A549 (cell line): ENCODE results near the gene NLRX1. TPM values are rescaled to one million over a fixed set of nuclear protein-coding genes. Genes with fewer than 3 reads are reported as not detected.

Experiments used
- ATAC-seq, 2 experiments: fragments of 200-7000 bp in 1 of 2; fragments of >200 bp in 1 of 2; cut with Nextera tagmentation in 1 of 2; cut with Tn5 transposase in 1 of 2; 3 replicates each; pipeline versions ENCODE4 v1.8.0 to v1.9.1; 2018 to 2020; ENCODE audit warnings: mild to moderate bottlenecking in 1 of 2, moderate library complexity in 1 of 2
- CTCF ChIA-PET: fragments of 300-600 bp; sonication (Branson Sonifier 250); formaldehyde crosslinking; extraction: SDS; loops from one replicate; lab custom pipeline; 2021; ENCODE audit warnings: antibody characterized with exemption, inconsistent platforms; lab: Yijun Ruan, JAX
- POLR2A ChIA-PET: fragments of 350-600 bp; formaldehyde crosslinking; extraction: SDS; loops from one replicate; lab custom pipeline; 2021; ENCODE audit warnings: antibody characterized with exemption, inconsistent platforms; lab: Yijun Ruan, JAX
- DNase-seq, 2 experiments: peaks; one replicate each; pipeline versions ENCODE4 v3.0.0 to v3.0.0-alpha.2; 2011 to 2016; ENCODE audit warnings: low read depth in 1 of 2, low spot score in 1 of 2
- FAIRE-seq: peaks from 2 replicates; lab custom pipeline; 2011; peaks lifted over from hg19 to GRCh38; lab: Jason Lieb, UNC
- H3K27ac ChIP-seq, 2 experiments: fragments of >200 bp; sonication (Bioruptor Twin); formaldehyde crosslinking; 3 replicates each; pipeline ENCODE4 v1.5.1; 2016 to 2017
- H3K4me1 ChIP-seq: fragments of >200 bp; sonication (Bioruptor Twin); formaldehyde crosslinking; 3 replicates; pipeline ENCODE4 v1.6.1; 2016
- H3K4me2 ChIP-seq: fragments of >200 bp; sonication (Bioruptor Twin); formaldehyde crosslinking; 3 replicates; pipeline ENCODE4 v1.6.1; 2016
- H3K4me3 ChIP-seq: fragments of >200 bp; sonication (Bioruptor Twin); formaldehyde crosslinking; 3 replicates; pipeline ENCODE4 v1.5.1; 2016
- H3K9me3 ChIP-seq: fragments of >200 bp; sonication (Bioruptor Twin); formaldehyde crosslinking; 3 replicates; pipeline ENCODE4 v1.6.1; 2016
- BCL3 ChIP-seq: fragments of >200 bp; sonication (Bioruptor Twin); formaldehyde crosslinking; IDR thresholded peaks from 3 replicates; pipeline ENCODE4 v1.6.1; 2016
- CBX2 ChIP-seq: fragments of 200-600 bp; sonication (generic); IDR thresholded peaks from 2 replicates; pipeline ENCODE4 v1.6.1; 2016; ENCODE audit warnings: low read depth, mild to moderate bottlenecking, borderline replicate concordance
- CHD2 ChIP-seq: fragments of 150-350 bp; IDR thresholded peaks from 2 replicates; pipeline ENCODE4 v1.6.1; 2014; ENCODE audit warnings: low read length; ENCODE audit not compliant: partially characterized antibody
- EP300 ChIP-seq, 2 experiments: fragments of >200 bp; sonication (Bioruptor Twin); formaldehyde crosslinking; IDR thresholded peaks; 2 replicates in 1 of 2; 3 replicates in 1 of 2; pipeline ENCODE4 v1.6.1; 2016 to 2017
- ESRRA ChIP-seq: fragments of 150-350 bp; IDR thresholded peaks from 2 replicates; pipeline ENCODE4 v1.6.1; 2014; ENCODE audit warnings: mild to moderate bottlenecking, low read length, borderline replicate concordance
- FOSB ChIP-seq: fragments of 250-450 bp; sonication (Bioruptor Pico); IDR thresholded peaks from 2 replicates; pipeline ENCODE4 v1.5.0; 2020; ENCODE audit warnings: mild to moderate bottlenecking, moderate library complexity
- HDAC2 ChIP-seq: fragments of 200-600 bp; sonication (generic); IDR thresholded peaks from 2 replicates; pipeline ENCODE4 v1.6.1; 2016
- HEYL ChIP-seq: fragments of 250-450 bp; sonication (Bioruptor Pico); IDR thresholded peaks from 2 replicates; pipeline ENCODE4 v1.8.0; 2021; ENCODE audit warnings: mild to moderate bottlenecking, moderate library complexity
- HMGXB4 ChIP-seq: fragments of 250-450 bp; sonication (Bioruptor Pico); IDR thresholded peaks from 2 replicates; pipeline ENCODE4 v1.5.0; 2021; ENCODE audit warnings: mild to moderate bottlenecking, moderate library complexity, borderline replicate concordance
- HOXA7 ChIP-seq: fragments of 250-450 bp; sonication (Bioruptor Pico); IDR thresholded peaks from 2 replicates; pipeline ENCODE4 v1.5.0; 2020; ENCODE audit warnings: mild to moderate bottlenecking, moderate library complexity
- HOXB5 ChIP-seq: fragments of 250-450 bp; sonication (Bioruptor Pico); IDR thresholded peaks from 2 replicates; pipeline ENCODE4 v1.5.0; 2020; ENCODE audit warnings: mild to moderate bottlenecking, moderate library complexity
- JUN ChIP-seq, 2 experiments: fragments of >200 bp; sonication (Bioruptor Twin); formaldehyde crosslinking; IDR thresholded peaks; 2 replicates in 1 of 2; 3 replicates in 1 of 2; pipeline ENCODE4 v1.6.1; 2016 to 2017
- MAFK ChIP-seq: fragments of 450-650 bp; IDR thresholded peaks from 2 replicates; pipeline ENCODE4 v1.6.1; 2014; ENCODE audit not compliant: partially characterized antibody
- NFE2L2 ChIP-seq: fragments of 150-350 bp; conservative IDR thresholded peaks from 2 replicates; pipeline ENCODE4 v1.6.1; 2014; ENCODE audit warnings: low read length
- NPAS2 ChIP-seq: fragments of 250-450 bp; sonication (Bioruptor Pico); IDR thresholded peaks from 2 replicates; pipeline ENCODE4 v1.8.0; 2022; ENCODE audit warnings: mild to moderate bottlenecking, moderate library complexity, borderline replicate concordance
- NR3C1 ChIP-seq: fragments of >200 bp; sonication (Bioruptor Twin); formaldehyde crosslinking; IDR thresholded peaks from 3 replicates; pipeline ENCODE4 v1.6.1; 2017
- RAD21 ChIP-seq, 2 experiments: fragments of >200 bp in 1 of 2; sonication (Bioruptor Twin) in 1 of 2; formaldehyde crosslinking in 1 of 2; IDR thresholded peaks in 1 of 2; conservative IDR thresholded peaks in 1 of 2; 2 replicates in 1 of 2; 3 replicates in 1 of 2; pipeline ENCODE4 v1.6.1; 2012 to 2018; ENCODE audit warnings: inconsistent platforms in 1 of 2
- RARB ChIP-seq: fragments of 250-450 bp; sonication (Bioruptor Pico); IDR thresholded peaks from 2 replicates; pipeline ENCODE4 v1.8.0; 2021; ENCODE audit warnings: mild to moderate bottlenecking, moderate library complexity
- RCOR1 ChIP-seq: fragments of 150-350 bp; IDR thresholded peaks from 2 replicates; pipeline ENCODE4 v1.6.1; 2014; ENCODE audit warnings: antibody characterized with exemption, low read length, low read depth
- SMC3 ChIP-seq: fragments of >200 bp; sonication (Bioruptor Twin); formaldehyde crosslinking; IDR thresholded peaks from 3 replicates; pipeline ENCODE4 v1.6.1; 2018; ENCODE audit warnings: inconsistent platforms
- WGBS: methylation state at CpG from one replicate; pipeline ENCODE4 v1.1.6; 2017; ENCODE audit errors: missing lambda C conversion rate; 5-methylcytosine and 5-hydroxymethylcytosine counted together
- polyA plus RNA-seq, 4 experiments: library from polyadenylated mRNA; depleted of rRNA in 3 of 4; stranded (reverse); fragments of >200 nt; fragmentation: RNase III in 1 of 4; extraction: RNeasy Plus Mini Kit Qiagen cat#74134 plus additional on column Dnase treatment in 1 of 4; gene quantifications; 2 replicates in 3 of 4; 3 replicates in 1 of 4; pipeline ENCODE4 v1.2.3, GENCODE V29; 2011 to 2017
- TF ChIP-seq, protein P1 (sequence below): fragments of >200 bp; sonication (Bioruptor Twin); formaldehyde crosslinking; IDR thresholded peaks from 3 replicates; pipeline ENCODE4 v1.5.1; 2016
- TF ChIP-seq, protein P2 (sequence below): IDR thresholded peaks from 2 replicates; pipeline ENCODE4 v1.6.1; 2012

The NLRX1 gene
- polyA plus RNA-seq, 2 of the 4 experiments (the other 2 are of a cell fraction), result 8.4 to 8.5 TPM

GRCh38 chr11:119149018-119149785 lies 19.3 kb upstream of the NLRX1 start, which contains the start of gene ABCG4 (continued):
- TF ChIP-seq BCL3 (no peak), CBX2 (no peak), RAD21 (conservative IDR thresholded peaks at IDR 0.05 in 1 of 2, IDR thresholded peaks at IDR 0.05 in 1 of 2) (no peak)

DNA sequence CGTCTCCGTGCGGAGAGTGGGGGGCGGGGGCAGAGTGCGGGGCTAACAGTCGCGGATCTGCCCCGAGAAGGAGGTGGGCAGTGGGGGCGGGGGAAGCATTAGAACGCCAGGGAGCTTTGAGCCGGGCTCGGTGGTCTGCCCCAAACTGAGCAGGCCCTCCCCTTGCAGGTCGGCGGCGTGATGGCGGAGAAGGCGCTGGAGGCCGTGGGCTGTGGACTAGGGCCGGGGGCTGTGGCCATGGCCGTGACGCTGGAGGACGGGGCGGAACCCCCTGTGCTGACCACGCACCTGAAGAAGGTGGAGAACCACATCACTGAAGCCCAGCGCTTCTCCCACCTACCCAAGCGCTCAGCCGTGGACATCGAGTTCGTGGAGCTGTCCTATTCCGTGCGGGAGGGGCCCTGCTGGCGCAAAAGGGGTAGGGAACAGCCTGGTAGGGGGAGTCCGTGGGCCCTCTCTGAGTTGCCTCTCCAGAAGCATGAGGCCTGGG lies 18.7 kb upstream of the NLRX1 start:
- ATAC-seq (no peak), FAIRE-seq (no peak), DNase-seq (no peak)
- Histone ChIP-seq H3K9me3 (no peaks in the 10 kb centered on the region), H3K4me2 (peak overlapping the region; percentile 90), H3K4me3 (peak overlapping the region; percentile 51), H3K27ac (peak overlapping the region in 1 of 2 experiments; percentile 85; a peak in 3 of 6 replicates), H3K4me1 (0 out of 3 replicates have a peak, but pooled peaks cover 4% of the 10 kb centered on the region)
- ChIA-PET CTCF (interaction anchor here (1.2 to 7.2 kb wide), 3 partner anchors 19 to 48 kb away, joined by 3 to 39 read pairs (median 5); partner anchors contain the start of genes DPAGT1 and NLRX1), POLR2A (no interaction called here)
- TF ChIP-seq JUN (IDR thresholded peaks at IDR 0.05) (no peak), NFE2L2 (no peak), RARB (CRISPR knock-in tag) (no peak), ESRRA (no peak), HOXB5 (no peak), RCOR1 (no peak), FOSB (CRISPR knock-in tag) (no peak), NPAS2 (no peak), EP300 (IDR thresholded peaks at IDR 0.05) (no peak), SMC3 (no peak), BCL3 (no peak), HOXA7 (CRISPR knock-in tag) (no peak), CHD2 (no peak), HDAC2 (no peak), NR3C1 (no peak), MAFK (no peak), HEYL (no peak), HMGXB4 (CRISPR knock-in tag) (no peak)
- TF ChIP-seq, protein P1, sequence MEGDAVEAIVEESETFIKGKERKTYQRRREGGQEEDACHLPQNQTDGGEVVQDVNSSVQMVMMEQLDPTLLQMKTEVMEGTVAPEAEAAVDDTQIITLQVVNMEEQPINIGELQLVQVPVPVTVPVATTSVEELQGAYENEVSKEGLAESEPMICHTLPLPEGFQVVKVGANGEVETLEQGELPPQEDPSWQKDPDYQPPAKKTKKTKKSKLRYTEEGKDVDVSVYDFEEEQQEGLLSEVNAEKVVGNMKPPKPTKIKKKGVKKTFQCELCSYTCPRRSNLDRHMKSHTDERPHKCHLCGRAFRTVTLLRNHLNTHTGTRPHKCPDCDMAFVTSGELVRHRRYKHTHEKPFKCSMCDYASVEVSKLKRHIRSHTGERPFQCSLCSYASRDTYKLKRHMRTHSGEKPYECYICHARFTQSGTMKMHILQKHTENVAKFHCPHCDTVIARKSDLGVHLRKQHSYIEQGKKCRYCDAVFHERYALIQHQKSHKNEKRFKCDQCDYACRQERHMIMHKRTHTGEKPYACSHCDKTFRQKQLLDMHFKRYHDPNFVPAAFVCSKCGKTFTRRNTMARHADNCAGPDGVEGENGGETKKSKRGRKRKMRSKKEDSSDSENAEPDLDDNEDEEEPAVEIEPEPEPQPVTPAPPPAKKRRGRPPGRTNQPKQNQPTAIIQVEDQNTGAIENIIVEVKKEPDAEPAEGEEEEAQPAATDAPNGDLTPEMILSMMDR, result no peak
- TF ChIP-seq, protein P2, sequence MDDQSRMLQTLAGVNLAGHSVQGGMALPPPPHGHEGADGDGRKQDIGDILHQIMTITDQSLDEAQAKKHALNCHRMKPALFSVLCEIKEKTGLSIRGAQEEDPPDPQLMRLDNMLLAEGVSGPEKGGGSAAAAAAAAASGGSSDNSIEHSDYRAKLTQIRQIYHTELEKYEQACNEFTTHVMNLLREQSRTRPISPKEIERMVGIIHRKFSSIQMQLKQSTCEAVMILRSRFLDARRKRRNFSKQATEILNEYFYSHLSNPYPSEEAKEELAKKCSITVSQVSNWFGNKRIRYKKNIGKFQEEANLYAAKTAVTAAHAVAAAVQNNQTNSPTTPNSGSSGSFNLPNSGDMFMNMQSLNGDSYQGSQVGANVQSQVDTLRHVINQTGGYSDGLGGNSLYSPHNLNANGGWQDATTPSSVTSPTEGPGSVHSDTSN, result no peak
- 88% methylated on average over 22 of the region's 33 CpGs for WGBS
